Measurements from ENCODE around the gene TSPO. TPM values are rescaled to one million over a fixed set of nuclear protein-coding genes. Genes with fewer than 3 reads are reported as not detected.

Gene TSPO
- polyA plus RNA-seq, 1 of the 3 experiments (the other 2 are of a cell fraction): 156 TPM

GRCh38 chr22:43211941-43212433, 60.6 kb downstream of the TSPO start:
- H2AFZ ChIP-seq (ENCODE audit: low read depth): no peak overlapping the region
- no peak for DNase-seq
- no peaks in the 10 kb centered on the region for H3K4me1 ChIP-seq (ENCODE audit: control insufficient read depth in 1 of 2, insufficient read depth in 2 of 2, low read depth in 1 of 2, low read length in 1 of 2)
- TF ChIP-seq EP300 (IDR thresholded peaks at IDR 0.05; ENCODE audit: borderline replicate concordance in 1 of 2, low read depth in 1 of 2, low read length in 1 of 2) (no peak), GABPA (IDR thresholded peaks at IDR 0.05; ENCODE audit: low read depth) (no peak), JUND (IDR thresholded peaks at IDR 0.05) (no peak)
- TF ChIP-seq, protein P1, sequence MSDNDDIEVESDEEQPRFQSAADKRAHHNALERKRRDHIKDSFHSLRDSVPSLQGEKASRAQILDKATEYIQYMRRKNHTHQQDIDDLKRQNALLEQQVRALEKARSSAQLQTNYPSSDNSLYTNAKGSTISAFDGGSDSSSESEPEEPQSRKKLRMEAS (IDR thresholded peaks at IDR 0.05; ENCODE audit: low read depth): no peak
- H3K9ac ChIP-seq: no peak overlapping the region
- ChIA-PET CTCF (no interaction called here), POLR2A (no interaction called here)
- no peaks in the 10 kb centered on the region for H3K9me3 ChIP-seq
- no peaks in the 10 kb centered on the region for H3K9me2 ChIP-seq
- no peak overlapping the region for H3K4me2 ChIP-seq
- H4K20me1 ChIP-seq (ENCODE audit: insufficient read depth): no peaks in the 10 kb centered on the region
- no peaks in the 10 kb centered on the region for H3K27me3 ChIP-seq (ENCODE audit: insufficient read depth)
- H3K36me3 ChIP-seq (replicated peaks in 1 of 2; ENCODE audit: control insufficient read depth in 1 of 2, insufficient read depth in 2 of 2, low read length in 1 of 2): no peaks in the 10 kb centered on the region
- H3K4me3 ChIP-seq (ENCODE audit: low read depth in 2 of 2, low read length in 1 of 2): no peak overlapping the region
- H3F3A ChIP-seq (replicated peaks; ENCODE audit: insufficient read depth): no peaks in the 10 kb centered on the region
- no peak overlapping the region for H3K27ac ChIP-seq (ENCODE audit: low read depth in 2 of 2, low read length in 1 of 2)
- H3K79me2 ChIP-seq (ENCODE audit: insufficient read depth): no peaks in the 10 kb centered on the region
- 100% methylated on average over 1 of the region's 13 CpGs for WGBS (ENCODE audit: low lambda C conversion rate)

- Histone ChIP-seq H3K79me2 (ENCODE audit: insufficient read depth) (no peaks in the 10 kb centered on the region), H3K9ac (no peak overlapping the region), H3F3A (replicated peaks; ENCODE audit: insufficient read depth) (no peaks in the 10 kb centered on the region), H3K9me3 (no peaks in the 10 kb centered on the region), H2AFZ (ENCODE audit: low read depth) (no peak overlapping the region), H3K36me3 (replicated peaks in 1 of 2; ENCODE audit: control insufficient read depth in 1 of 2, insufficient read depth in 2 of 2, low read length in 1 of 2) (no peaks in the 10 kb centered on the region), H3K27me3 (ENCODE audit: insufficient read depth) (no peaks in the 10 kb centered on the region), H3K4me3 (ENCODE audit: low read depth in 2 of 2, low read length in 1 of 2) (no peak overlapping the region), H3K27ac (ENCODE audit: low read depth in 2 of 2, low read length in 1 of 2) (no peak overlapping the region), H4K20me1 (ENCODE audit: insufficient read depth) (no peaks in the 10 kb centered on the region), H3K4me1 (ENCODE audit: control insufficient read depth in 1 of 2, insufficient read depth in 2 of 2, low read depth in 1 of 2, low read length in 1 of 2) (no peaks in the 10 kb centered on the region), H3K4me2 (no peak overlapping the region), H3K9me2 (no peaks in the 10 kb centered on the region)
- WGBS (ENCODE audit: low lambda C conversion rate): no CpG with 5 or more reads among the region's 23 CpGs
- CTCF ChIA-PET: no interaction called here
- POLR2A ChIA-PET: interaction anchor here (1.2 kb wide), 1 partner anchor 10 kb away, joined by 3 read pairs; no protein-coding TSS in a partner anchor
- TF ChIP-seq ZBTB33 (IDR thresholded peaks at IDR 0.05; ENCODE audit: borderline replicate concordance, low read depth) (no peak), GATA2 (CRISPR knock-in tag; IDR thresholded peaks at IDR 0.05) (no peak), REST (IDR thresholded peaks at IDR 0.05; ENCODE audit: low read depth, low read length) (no peak), TAF1 (IDR thresholded peaks at IDR 0.05; ENCODE audit: borderline replicate concordance, low read depth, low read length) (no peak), YY1 (IDR thresholded peaks at IDR 0.05; ENCODE audit: low read depth) (no peak), POLR2AphosphoS5 (IDR thresholded peaks at IDR 0.05; ENCODE audit: low read depth, low read length) (no peak)
- TF ChIP-seq, protein P1 (IDR thresholded peaks at IDR 0.05; ENCODE audit: low read depth): no peak
- no peak for DNase-seq
Observed at GRCh38 chr22:43212434-43212952, 61.1 kb downstream of the TSPO start.

Other genes starting within 250 kb of the TSPO start
- gene PACSIN2, start 136.4 kb upstream of the TSPO start, polyA plus RNA-seq (2012; rRNA removed): 60.5 and 63.1 TPM in 2 replicates
- 14.0 and 14.3 TPM in 2 replicates for gene TTLL1, start 62.2 kb upstream of the TSPO start, polyA plus RNA-seq (2012; rRNA removed)
- 0.24 and 0.66 TPM in 2 replicates for gene BIK, start 40.8 kb upstream of the TSPO start, polyA plus RNA-seq (2012; rRNA removed)
- 12.0 and 13.1 TPM in 2 replicates for gene MCAT, start 8.2 kb upstream of the TSPO start, polyA plus RNA-seq (2012; rRNA removed)
- gene TTLL12, start 35.6 kb downstream of the TSPO start, polyA plus RNA-seq (2012; rRNA removed): 9.3 and 11.5 TPM in 2 replicates
- gene SCUBE1, start 191.8 kb downstream of the TSPO start, polyA plus RNA-seq (2012; rRNA removed): 0.06 and 0.56 TPM in 2 replicates

Measured in SK-N-SH (cell line).